Mammary epithelial cell (primary cell): ENCODE data around the gene ARHGAP44.

Source experiments
- CTCF ChIP-seq, 2 donors: IDR thresholded peaks in 1 of 2; conservative IDR thresholded peaks in 1 of 2; 2 replicates each; pipeline ENCODE4 v1.5.1; 2011 to 2012; ENCODE audit warnings: inconsistent platforms in 2 of 2, low read length in 2 of 2, mild to moderate bottlenecking in 2 of 2, control low read depth in 1 of 2, low read depth in 1 of 2; ENCODE audit not compliant: insufficient read depth in 1 of 2; ENCODE audit errors: extremely low read depth in 1 of 2
- EZH2 ChIP-seq: IDR thresholded peaks from 2 replicates; pipeline ENCODE4 v1.6.1; 2012; ENCODE audit warnings: low read length, inconsistent platforms, borderline replicate concordance

- no peak for TF ChIP-seq CTCF (conservative IDR thresholded peaks at IDR 0.05 in 1 of 2, IDR thresholded peaks at IDR 0.05 in 1 of 2; ENCODE audit: extremely low read depth in 1 of 2, insufficient read depth in 1 of 2, low read depth in 1 of 2, low read length in 2 of 2)
- no peak for TF ChIP-seq EZH2
These were observed 67.1 kb downstream of the ARHGAP44 start for GRCh38 chr17:12856416-12856815.
